Natural killer cell treated with Interleukin-12 subunit alpha and Interleukin-12 subunit beta and Interleukin-15 and Interleukin-18, amount 100 ng/mL, for 72 hours (primary cell): ENCODE results near the gene MPHOSPH9. TPM values are rescaled to one million over a fixed set of nuclear protein-coding genes. Genes with fewer than 3 reads are reported as not detected.
A peak's percentile ranks its signal among the peaks of the same experiment; 100 is the strongest.
"Not testable (repeated sequence)": the region's sequence is repeated elsewhere in the genome, so short reads cannot be mapped to it uniquely, and the experiment has no call there.

Source experiments
- ATAC-seq, 2 donors: fragments of 150-1000 bp; cut with Tn5 transposase in 1 of 2; sonication (Bioruptor Pico), chemical (Tn5 transposase) in 1 of 2; 2 replicates each; pipeline ENCODE4 v1.10.0; 2021
- DNase-seq: peaks from one replicate; pipeline ENCODE4 v3.0.0; 2022; ENCODE audit warnings: low spot score
- H3K27ac Mint-ChIP-seq, 2 donors: 1 replicate in 1 of 2; 2 replicates in 1 of 2; pipeline ENCODE4 v1.8.0; 2022; ENCODE audit warnings: mixed read lengths in 2 of 2, mild to moderate bottlenecking in 1 of 2, moderate library complexity in 1 of 2
- H3K27me3 Mint-ChIP-seq, 2 donors: 1 replicate in 1 of 2; 2 replicates in 1 of 2; pipeline ENCODE4 v1.8.0; 2022; ENCODE audit warnings: mixed read lengths in 2 of 2
- H3K36me3 Mint-ChIP-seq: one replicate; pipeline ENCODE4 v1.8.0; 2022; ENCODE audit warnings: mixed read lengths
- H3K4me1 Mint-ChIP-seq, 2 donors: 1 replicate in 1 of 2; 2 replicates in 1 of 2; pipeline ENCODE4 v1.8.0; 2022; ENCODE audit warnings: low read depth in 2 of 2, mixed read lengths in 2 of 2, mild to moderate bottlenecking in 1 of 2
- H3K4me3 Mint-ChIP-seq: one replicate; pipeline ENCODE4 v1.8.0; 2022; ENCODE audit warnings: mixed read lengths
- H3K9me3 Mint-ChIP-seq: 2 replicates; pipeline ENCODE4 v1.8.0; 2022; ENCODE audit warnings: mixed read lengths
- total RNA-seq, 2 donors: library from RNA; stranded (reverse); gene quantifications; one replicate each; pipeline ENCODE4 v1.2.3, GENCODE V29; 2022

Gene MPHOSPH9
- total RNA-seq, 2 donors from 2014 or later = 50.1 to 117 TPM

- H3K27ac Mint-ChIP-seq = no peak overlapping the region
Measured at GRCh38 chr12:123267335-123267920, 34.5 kb upstream of the MPHOSPH9 start.

GRCh38 chr12:123266679-123267277, 33.8 kb upstream of the MPHOSPH9 start:
- Mint-ChIP-seq H3K27ac (no peak overlapping the region), H3K4me1 (peaks cover 6 to 20% of the 10 kb centered on the region in 2 donors), H3K27me3 (no peaks in the 10 kb centered on the region), H3K9me3 (no peaks in the 10 kb centered on the region), H3K36me3 (no peaks in the 10 kb centered on the region), H3K4me3 (no peak overlapping the region)
- DNase-seq = no peak
- ATAC-seq = no peak

More at GRCh38 chr12:123267335-123267920, 34.5 kb upstream of the MPHOSPH9 start:
- ATAC-seq (no peak), DNase-seq (no peak)
- no peaks in the 10 kb centered on the region for H3K9me3 Mint-ChIP-seq
- H3K4me1 Mint-ChIP-seq = peaks cover 6 to 20% of the 10 kb centered on the region in 2 donors
- H3K36me3 Mint-ChIP-seq = no peaks in the 10 kb centered on the region
- H3K27me3 Mint-ChIP-seq = no peaks in the 10 kb centered on the region
- H3K4me3 Mint-ChIP-seq = no peak overlapping the region

GRCh38 chr12:123265851-123266678, 33.1 kb upstream of the MPHOSPH9 start:
- Mint-ChIP-seq H3K27ac (no peak overlapping the region), H3K4me1 (peaks cover 6 to 20% of the 10 kb centered on the region in 2 donors)

GRCh38 chr12:123264642-123265041, 31.7 kb upstream of the MPHOSPH9 start:
- Mint-ChIP-seq H3K4me1 (peaks cover 0 to 14% of the 10 kb centered on the region in 2 donors), H3K36me3 (peaks cover 5% of the 10 kb centered on the region), H3K4me3 (no peak overlapping the region), H3K9me3 (no peaks in the 10 kb centered on the region), H3K27ac (no peak overlapping the region), H3K27me3 (no peaks in the 10 kb centered on the region)
- no peak for DNase-seq
- ATAC-seq = no peak

More at GRCh38 chr12:123265851-123266678, 33.1 kb upstream of the MPHOSPH9 start:
- H3K4me3 Mint-ChIP-seq = no peak overlapping the region
- ATAC-seq = no peak
- DNase-seq = no peak
- H3K27me3 Mint-ChIP-seq = no peaks in the 10 kb centered on the region
- no peaks in the 10 kb centered on the region for H3K36me3 Mint-ChIP-seq
- no peaks in the 10 kb centered on the region for H3K9me3 Mint-ChIP-seq

- Mint-ChIP-seq H3K27me3 (no peaks in the 10 kb centered on the region), H3K4me3 (no peak overlapping the region), H3K9me3 (no peaks in the 10 kb centered on the region), H3K27ac (no peak overlapping the region), H3K4me1 (peaks cover 0 to 6% of the 10 kb centered on the region in 2 donors), H3K36me3 (peaks cover 5% of the 10 kb centered on the region)
- no peak for ATAC-seq
- no peak for DNase-seq
Measured at GRCh38 chr12:123263196-123263817, 30.4 kb upstream of the MPHOSPH9 start.

GRCh38 chr12:123261196-123261595, 28.3 kb upstream of the MPHOSPH9 start:
- H3K4me1 Mint-ChIP-seq = peaks cover 0 to 3% of the 10 kb centered on the region in 2 donors

GRCh38 chr12:123260081-123260480, 27.1 kb upstream of the MPHOSPH9 start:
- no peaks in the 10 kb centered on the region for H3K9me3 Mint-ChIP-seq
- peaks cover 12% of the 10 kb centered on the region for H3K36me3 Mint-ChIP-seq
- DNase-seq (no peak), ATAC-seq (no peak)
- H3K4me3 Mint-ChIP-seq = no peak overlapping the region
- H3K27ac Mint-ChIP-seq = no peak overlapping the region
- H3K27me3 Mint-ChIP-seq = no peaks in the 10 kb centered on the region
- peaks cover 0 to 3% of the 10 kb centered on the region in 2 donors for H3K4me1 Mint-ChIP-seq

More at GRCh38 chr12:123261196-123261595, 28.3 kb upstream of the MPHOSPH9 start:
- Mint-ChIP-seq H3K27ac (no peak overlapping the region), H3K9me3 (no peaks in the 10 kb centered on the region), H3K27me3 (no peaks in the 10 kb centered on the region), H3K36me3 (peaks cover 12% of the 10 kb centered on the region), H3K4me3 (no peak overlapping the region)
- no peak for DNase-seq
- ATAC-seq = no peak

GRCh38 chr12:123258593-123258992, 25.7 kb upstream of the MPHOSPH9 start:
- Mint-ChIP-seq H3K27me3 (no peaks in the 10 kb centered on the region), H3K9me3 (no peaks in the 10 kb centered on the region), H3K27ac (no peak overlapping the region), H3K36me3 (peaks cover 12% of the 10 kb centered on the region), H3K4me3 (no peak overlapping the region), H3K4me1 (peaks cover 0 to 4% of the 10 kb centered on the region in 2 donors)
- no peak for DNase-seq
- no peak for ATAC-seq

GRCh38 chr12:123254853-123255446, 22.0 kb upstream of the MPHOSPH9 start:
- DNase-seq (no peak), ATAC-seq (no peak)
- Mint-ChIP-seq H3K27ac (no peak overlapping the region), H3K9me3 (no peaks in the 10 kb centered on the region), H3K4me1 (peaks cover 8 to 20% of the 10 kb centered on the region in 2 donors), H3K36me3 (peaks cover 11% of the 10 kb centered on the region), H3K4me3 (no peak overlapping the region), H3K27me3 (no peaks in the 10 kb centered on the region)

GRCh38 chr12:123253641-123254459, 20.9 kb upstream of the MPHOSPH9 start:
- Mint-ChIP-seq H3K27me3 (no peaks in the 10 kb centered on the region), H3K4me1 (peaks cover 12 to 24% of the 10 kb centered on the region in 2 donors), H3K27ac (no peak overlapping the region), H3K36me3 (peaks cover 14% of the 10 kb centered on the region), H3K4me3 (no peak overlapping the region), H3K9me3 (no peaks in the 10 kb centered on the region)
- DNase-seq = no peak
- no peak for ATAC-seq

GRCh38 chr12:123252365-123252764, 19.4 kb upstream of the MPHOSPH9 start:
- not testable (repeated sequence) for H3K27me3 Mint-ChIP-seq

GRCh38 chr12:123251403-123252076, 18.6 kb upstream of the MPHOSPH9 start:
- no peaks in the 10 kb centered on the region for H3K27me3 Mint-ChIP-seq
- peaks cover 9% of the 10 kb centered on the region for H3K36me3 Mint-ChIP-seq
- ATAC-seq (no peak), DNase-seq (no peak)
- H3K4me1 Mint-ChIP-seq = peaks cover 19 to 30% of the 10 kb centered on the region in 2 donors
- peak overlapping the region in 1 of 2 donors; percentile 29 for H3K27ac Mint-ChIP-seq
- no peaks in the 10 kb centered on the region for H3K9me3 Mint-ChIP-seq
- H3K4me3 Mint-ChIP-seq = no peak overlapping the region

More at GRCh38 chr12:123252365-123252764, 19.4 kb upstream of the MPHOSPH9 start:
- not testable (repeated sequence) for H3K27ac Mint-ChIP-seq, DNase-seq, H3K4me3 Mint-ChIP-seq, H3K9me3 Mint-ChIP-seq, ATAC-seq
- Mint-ChIP-seq H3K4me1 (peaks cover 14 to 28% of the 10 kb centered on the region in 2 donors), H3K36me3 (peaks cover 14% of the 10 kb centered on the region)
